Measurements from ENCODE around the gene ZSCAN22. TPM values are rescaled to one million over a fixed set of nuclear protein-coding genes. Genes with fewer than 3 reads are reported as not detected.
A peak's percentile ranks its signal among the peaks of the same experiment; 100 is the strongest.

Gene ZSCAN22
- total RNA-seq, 1 donor from 2014 or later = 1.5 TPM

- Histone ChIP-seq H3K79me2 (ENCODE audit: low read depth) (peaks cover 68% of the 10 kb centered on the region), H3K27ac (peak within 1 kb of the TSS; percentile 74), H3K27me3 (no peaks in the 10 kb centered on the region), H3F3A (ENCODE audit: low read depth) (peaks cover 17% of the 10 kb centered on the region), H4K20me1 (ENCODE audit: low read depth) (peaks cover 26% of the 10 kb centered on the region), H2AFZ (replicated peaks) (peak within 1 kb of the TSS; percentile 91), H3K4me2 (peak within 1 kb of the TSS; percentile 97), H3K4me3 (peak within 1 kb of the TSS; percentile 81), H3K9me3 (ENCODE audit: low read depth) (no peaks in the 10 kb centered on the region), H3K9ac (peak within 1 kb of the TSS; percentile 81), H3K36me3 (peaks cover 9% of the 10 kb centered on the region), H3K4me1 (peaks cover 16% of the 10 kb centered on the region)
- TF ChIP-seq EZH2 (IDR thresholded peaks at IDR 0.05) = no peak
- H3K27me3 Mint-ChIP-seq (ENCODE audit: insufficient read depth, low read depth) = peaks cover 9% of the 10 kb centered on the region
- H3K36me3 Mint-ChIP-seq = peaks cover 62% of the 10 kb centered on the region
- peaks cover 3% of the 10 kb centered on the region for H3K4me1 Mint-ChIP-seq
- peaks cover 79% of the 10 kb centered on the region for H3K9me3 Mint-ChIP-seq
- peak; percentile 100 for DNase-seq (ENCODE audit: low spot score)
- H3K27ac Mint-ChIP-seq = peak within 1 kb of the TSS; percentile 95
- H3K4me3 Mint-ChIP-seq = peak within 1 kb of the TSS; percentile 96
Measured at GRCh38 chr19:58278541-58279041, 48.2 kb upstream of the ZSCAN22 start, which contains the start of gene ZNF8. ZNF8 (plus strand) TSS chr19:58278955; CDS start chr19:58279082, 127 bp downstream.

GRCh38 chr19:58279042-58279924 is 47.5 kb upstream of the ZSCAN22 start:
- Histone ChIP-seq H3K27me3 (no peaks in the 10 kb centered on the region), H3K79me2 (ENCODE audit: low read depth) (peaks cover 72% of the 10 kb centered on the region), H4K20me1 (ENCODE audit: low read depth) (peaks cover 31% of the 10 kb centered on the region), H2AFZ (replicated peaks) (peak overlapping the region; percentile 91), H3K36me3 (peaks cover 5% of the 10 kb centered on the region), H3K9me3 (ENCODE audit: low read depth) (no peaks in the 10 kb centered on the region), H3K27ac (peak overlapping the region; percentile 74), H3K4me3 (peak overlapping the region; percentile 81), H3K4me1 (peaks cover 16% of the 10 kb centered on the region), H3K4me2 (peak overlapping the region; percentile 97), H3K9ac (peak overlapping the region; percentile 81), H3F3A (ENCODE audit: low read depth) (peaks cover 17% of the 10 kb centered on the region)
- Mint-ChIP-seq H3K4me1 (peaks cover 3% of the 10 kb centered on the region), H3K36me3 (peaks cover 64% of the 10 kb centered on the region), H3K27ac (peak overlapping the region; percentile 95), H3K4me3 (peak overlapping the region; percentile 96), H3K27me3 (ENCODE audit: insufficient read depth, low read depth) (peaks cover 9% of the 10 kb centered on the region), H3K9me3 (peaks cover 82% of the 10 kb centered on the region)
- no peak for TF ChIP-seq EZH2 (IDR thresholded peaks at IDR 0.05)
- TF ChIP-seq CTCF (IDR thresholded peaks at IDR 0.05) = no peak
- no peak for TF ChIP-seq EZH2phosphoT487 (IDR thresholded peaks at IDR 0.05)
- peak; percentile 82 for DNase-seq (ENCODE audit: low spot score)

- peaks cover 33% of the 10 kb centered on the region for H4K20me1 ChIP-seq (ENCODE audit: low read depth)
- no peak overlapping the region for H2AFZ ChIP-seq (replicated peaks)
- DNase-seq (ENCODE audit: low spot score) = no peak
- no peaks in the 10 kb centered on the region for H3K27me3 ChIP-seq
- H3K4me1 ChIP-seq = peaks cover 16% of the 10 kb centered on the region
- H3K9ac ChIP-seq = peak overlapping the region; percentile 81
- TF ChIP-seq EZH2 (IDR thresholded peaks at IDR 0.05) (no peak), EZH2phosphoT487 (IDR thresholded peaks at IDR 0.05) (no peak), CTCF (IDR thresholded peaks at IDR 0.05) (no peak)
- no peaks in the 10 kb centered on the region for H3K36me3 ChIP-seq
- peak overlapping the region; percentile 96 for H3K4me3 Mint-ChIP-seq
- peaks cover 73% of the 10 kb centered on the region for H3K79me2 ChIP-seq (ENCODE audit: low read depth)
- peak overlapping the region; percentile 97 for H3K4me2 ChIP-seq
- peak overlapping the region; percentile 6 for H3K27ac Mint-ChIP-seq
- H3K9me3 ChIP-seq (ENCODE audit: low read depth) = no peaks in the 10 kb centered on the region
- H3K4me3 ChIP-seq = peak overlapping the region; percentile 81
- peaks cover 82% of the 10 kb centered on the region for H3K9me3 Mint-ChIP-seq
- peaks cover 3% of the 10 kb centered on the region for H3K4me1 Mint-ChIP-seq
- peaks cover 14% of the 10 kb centered on the region for H3F3A ChIP-seq (ENCODE audit: low read depth)
- no peak overlapping the region for H3K27ac ChIP-seq
- peaks cover 63% of the 10 kb centered on the region for H3K36me3 Mint-ChIP-seq
- peaks cover 13% of the 10 kb centered on the region for H3K27me3 Mint-ChIP-seq (ENCODE audit: insufficient read depth, low read depth)
Measured at GRCh38 chr19:58279925-58280316, 46.9 kb upstream of the ZSCAN22 start.
